DMS 273 (cell line): ENCODE measurements around the gene RNF214.
"Not testable (repeated sequence)": the region's sequence is repeated elsewhere in the genome, so short reads cannot be mapped to it uniquely, and the experiment has no call there.

ENCODE experiments used
- DNase-seq: peaks from one replicate; lab custom pipeline; 2025; ENCODE audit not compliant: unreplicated experiment; lab: John Stamatoyannopoulos, UW

Gene RNF214

DNA sequence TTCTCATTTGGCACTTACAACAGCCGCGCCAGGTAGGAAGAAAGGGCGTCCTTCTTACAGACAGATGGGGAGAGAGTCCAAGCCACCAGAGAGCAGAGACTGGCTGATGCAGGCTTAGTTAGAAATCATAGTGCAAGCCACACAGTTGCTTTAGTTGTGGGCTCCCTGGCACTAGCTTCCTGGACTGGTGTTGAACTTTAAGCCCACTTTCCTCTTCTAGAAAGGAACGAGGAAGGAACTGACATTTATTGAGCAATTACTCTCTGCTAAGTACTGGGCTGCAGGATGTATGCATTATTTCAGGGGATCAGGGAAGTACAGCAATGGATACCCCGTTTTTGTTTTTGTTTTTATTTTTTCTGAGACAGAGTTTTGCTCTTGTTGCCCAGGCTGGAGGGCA is 80.6 kb downstream of the RNF214 start:
- DNase-seq: no peak

DNA sequence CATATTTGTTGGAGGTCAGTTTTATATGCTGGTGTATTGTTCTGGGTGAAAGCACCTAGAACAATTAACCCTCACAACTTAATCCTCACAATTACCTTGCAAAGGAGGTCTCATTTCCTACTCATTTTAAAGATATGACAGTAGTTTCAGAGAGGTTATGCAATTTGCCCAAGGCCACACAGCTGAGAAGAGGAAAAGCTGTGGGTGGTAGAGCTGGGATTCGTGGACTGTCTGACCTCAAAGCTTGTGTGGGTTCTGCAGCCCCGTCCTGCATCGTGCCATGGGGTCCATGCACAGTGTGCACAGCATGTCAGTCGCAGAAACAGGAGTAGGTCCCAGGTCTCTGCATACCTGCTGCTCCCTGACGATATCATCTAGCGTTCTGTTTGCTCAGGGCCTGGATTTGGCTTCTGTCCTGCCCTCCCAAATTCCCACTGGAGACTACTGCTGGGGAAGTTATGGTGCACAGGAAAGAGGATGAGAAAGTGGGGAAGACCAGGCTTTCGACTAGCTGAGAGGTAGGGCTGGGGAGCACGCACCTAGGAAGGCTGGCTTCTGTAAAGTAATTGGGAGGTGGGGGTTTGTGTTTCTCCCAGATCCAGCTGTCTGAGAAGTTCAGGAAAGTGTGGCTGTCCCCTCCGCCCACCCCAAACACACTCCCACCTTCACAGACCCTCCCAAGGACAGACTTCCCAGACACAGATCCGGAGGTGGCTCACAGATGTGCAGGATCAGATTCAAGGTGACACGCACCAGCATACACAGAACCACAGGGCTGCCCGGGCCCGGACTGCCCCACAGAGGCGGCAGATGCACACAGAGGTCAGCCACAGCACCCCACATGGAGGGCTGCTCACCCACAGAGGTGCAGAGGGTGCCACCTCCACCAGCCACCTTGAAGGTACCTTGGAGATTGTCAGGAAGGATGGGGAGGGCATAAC is 81.6 kb downstream of the RNF214 start:
- no peak for DNase-seq

DNA sequence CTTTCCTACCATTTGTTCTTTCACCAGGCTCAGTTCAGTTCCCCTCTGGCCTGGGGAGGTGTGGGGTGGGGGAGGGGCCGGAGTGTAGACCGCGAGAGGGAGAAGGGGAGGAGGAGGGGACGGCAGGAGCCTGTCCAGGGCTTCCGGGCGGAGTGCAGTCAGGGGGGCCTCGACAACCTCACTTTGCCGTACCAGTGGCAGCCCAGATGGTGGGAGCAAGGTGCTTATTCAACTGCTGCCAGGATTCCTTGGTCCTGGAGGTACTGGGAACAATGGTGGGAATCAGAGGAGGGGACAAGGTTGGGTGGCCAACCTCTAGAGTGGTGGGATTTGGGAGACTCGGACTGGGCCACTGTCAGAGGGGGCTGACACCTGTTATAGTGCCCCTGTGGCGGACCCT is 82.4 kb downstream of the RNF214 start:
- no peak for DNase-seq

DNA sequence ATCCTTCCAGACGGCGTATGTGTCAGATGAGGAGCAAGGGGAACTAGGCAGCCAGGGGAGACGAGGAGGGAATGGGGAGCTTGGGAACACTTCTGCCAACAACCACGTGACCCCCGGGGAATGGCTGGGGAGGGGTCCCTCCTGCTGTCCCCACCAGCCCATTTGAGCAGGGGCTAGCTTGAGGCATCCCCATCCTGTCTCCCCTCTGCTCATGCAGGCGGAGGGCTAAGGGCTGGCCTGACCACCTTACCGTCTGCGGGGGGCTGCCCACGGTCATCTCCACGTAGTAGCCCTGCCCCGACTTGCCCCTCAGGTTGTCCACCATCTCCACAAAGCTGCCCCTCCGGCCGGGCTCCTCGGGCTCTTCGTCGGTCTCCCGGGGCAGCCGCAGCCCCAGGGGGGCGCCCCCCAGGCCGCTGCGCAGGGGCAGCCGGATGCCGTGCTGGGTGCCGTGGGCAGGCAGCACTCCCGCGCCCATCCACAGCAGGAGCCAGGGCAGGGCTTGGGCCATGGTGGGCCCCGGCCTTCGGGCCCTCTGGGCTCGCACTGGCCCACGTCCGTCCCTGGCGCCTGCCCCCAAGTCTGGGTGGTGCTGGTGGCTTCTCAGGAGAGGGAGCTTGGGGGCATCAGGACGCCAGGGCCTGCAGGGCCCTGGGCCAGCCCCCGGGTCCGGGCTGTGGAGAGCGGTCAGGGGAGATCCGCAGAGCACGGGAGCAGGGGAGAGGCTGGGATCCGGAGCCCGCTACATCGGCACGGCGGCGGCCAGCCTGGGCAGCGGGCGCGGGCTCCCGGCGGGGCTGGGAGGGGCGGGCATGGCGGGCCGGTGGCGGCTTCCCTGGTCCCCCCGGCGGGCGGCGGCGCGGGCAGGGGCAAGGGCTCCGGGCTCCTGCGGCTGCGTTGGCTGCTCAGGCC is 83.1 kb downstream of the RNF214 start:
- DNase-seq: peak; percentile 5

DNA sequence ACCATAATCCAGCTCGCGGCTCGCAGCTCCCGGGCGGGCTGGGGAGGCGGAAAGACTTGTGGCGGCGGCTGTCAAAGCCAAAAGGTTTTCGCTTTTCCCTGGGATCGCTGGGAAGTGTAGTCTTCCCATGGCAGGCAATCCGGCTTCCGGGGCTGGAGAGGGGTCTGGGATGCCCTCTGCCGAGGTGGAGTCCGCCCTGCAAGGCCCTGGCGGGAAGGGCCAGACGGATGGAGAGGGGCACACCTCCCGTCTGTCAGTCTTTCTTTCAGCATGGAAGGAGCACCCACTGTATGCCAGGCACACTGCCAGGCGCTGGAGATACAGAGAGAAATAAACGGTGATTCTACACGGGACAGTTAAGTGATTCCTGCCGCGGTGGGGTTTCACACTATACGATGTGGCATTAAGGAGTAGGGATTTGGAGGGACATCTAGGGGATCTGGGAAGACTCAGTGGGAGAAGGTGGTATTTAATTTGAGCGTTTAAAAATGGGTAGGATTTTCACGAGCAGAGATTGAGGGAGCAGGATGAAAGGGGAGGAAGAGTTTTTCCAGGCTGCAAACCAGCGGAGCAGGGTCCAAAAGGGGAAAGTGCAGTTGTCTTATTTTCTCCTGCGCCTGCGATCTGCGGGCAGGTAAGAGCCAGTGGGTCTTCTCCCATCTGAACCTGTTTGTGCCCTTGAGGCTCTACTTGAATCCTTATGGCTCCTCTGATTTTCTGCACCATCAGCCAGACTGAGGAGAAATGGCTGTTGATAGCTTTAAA is 83.9 kb downstream of the RNF214 start, which contains the start of gene BACE1:
Gene BACE1, minus strand, starts transcription at position 60 of the 765 bp plus-strand sequence. CDS start 461 bp downstream, outside the sequence.
- DNase-seq: peak; percentile 92

DNA sequence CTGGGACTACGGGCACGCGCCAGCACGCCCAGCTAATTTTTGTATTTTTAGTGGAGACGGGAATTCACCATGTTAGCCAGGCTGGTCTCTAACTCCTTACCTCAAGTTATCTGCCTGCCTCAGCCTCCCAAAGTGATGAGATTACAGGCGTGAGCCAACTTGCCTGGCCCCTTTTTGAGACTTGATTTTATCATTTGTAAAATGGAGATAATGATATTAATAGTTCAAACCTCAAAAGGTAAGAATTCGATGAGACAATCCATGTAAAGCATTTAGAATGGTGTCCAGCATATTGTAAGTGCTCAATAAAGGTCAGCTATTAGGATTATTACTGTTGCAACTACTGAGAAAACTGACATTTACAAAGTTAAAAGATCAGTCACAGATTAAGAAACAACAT is 86.3 kb downstream of the RNF214 start:
- DNase-seq: no peak

DNA sequence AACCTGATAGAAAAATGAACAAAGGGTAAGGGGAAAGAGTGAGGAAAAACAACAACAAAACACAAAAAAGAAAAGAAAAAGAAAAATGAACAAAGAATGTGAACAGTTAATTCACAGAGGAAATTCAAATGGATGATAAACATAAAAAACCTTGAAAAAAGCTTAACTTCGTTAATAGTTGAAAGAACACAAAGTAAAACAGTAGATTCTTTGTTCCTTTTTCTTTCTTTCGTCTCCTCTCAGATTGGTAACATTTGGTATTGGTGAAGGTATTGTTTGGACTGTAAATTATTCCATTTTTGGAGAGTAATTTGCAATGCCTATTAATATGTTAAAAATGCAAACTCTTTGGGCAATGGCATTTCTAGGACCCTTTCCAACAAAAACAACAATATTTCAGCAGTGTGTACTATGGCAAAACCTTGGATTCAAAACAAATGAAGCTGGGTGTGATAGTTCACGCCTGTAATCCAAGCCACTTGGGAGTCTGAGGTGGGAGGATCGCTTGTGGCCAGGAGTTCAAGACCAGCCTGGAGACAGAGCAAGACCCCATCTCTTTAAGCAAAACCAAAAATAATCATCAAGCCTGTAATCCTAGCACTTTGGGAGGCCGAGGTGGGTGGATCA is 86.9 kb downstream of the RNF214 start:
- no peak for DNase-seq

DNA sequence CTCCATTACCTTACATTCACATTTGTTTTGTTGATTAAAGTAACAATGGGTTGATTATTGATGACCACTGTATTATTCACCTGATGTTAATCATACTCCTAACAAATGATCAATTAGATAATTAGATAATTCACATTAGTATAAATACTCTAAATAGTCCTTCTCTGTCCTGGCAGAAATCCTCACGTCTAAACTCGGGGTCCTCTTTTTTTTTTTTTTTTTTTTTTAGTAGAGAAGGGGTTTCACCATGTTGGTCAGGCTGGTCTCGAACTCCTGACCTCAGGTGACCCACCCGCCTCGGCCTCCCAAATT is 94.7 kb downstream of the RNF214 start:
- not testable (repeated sequence) for DNase-seq

DNA sequence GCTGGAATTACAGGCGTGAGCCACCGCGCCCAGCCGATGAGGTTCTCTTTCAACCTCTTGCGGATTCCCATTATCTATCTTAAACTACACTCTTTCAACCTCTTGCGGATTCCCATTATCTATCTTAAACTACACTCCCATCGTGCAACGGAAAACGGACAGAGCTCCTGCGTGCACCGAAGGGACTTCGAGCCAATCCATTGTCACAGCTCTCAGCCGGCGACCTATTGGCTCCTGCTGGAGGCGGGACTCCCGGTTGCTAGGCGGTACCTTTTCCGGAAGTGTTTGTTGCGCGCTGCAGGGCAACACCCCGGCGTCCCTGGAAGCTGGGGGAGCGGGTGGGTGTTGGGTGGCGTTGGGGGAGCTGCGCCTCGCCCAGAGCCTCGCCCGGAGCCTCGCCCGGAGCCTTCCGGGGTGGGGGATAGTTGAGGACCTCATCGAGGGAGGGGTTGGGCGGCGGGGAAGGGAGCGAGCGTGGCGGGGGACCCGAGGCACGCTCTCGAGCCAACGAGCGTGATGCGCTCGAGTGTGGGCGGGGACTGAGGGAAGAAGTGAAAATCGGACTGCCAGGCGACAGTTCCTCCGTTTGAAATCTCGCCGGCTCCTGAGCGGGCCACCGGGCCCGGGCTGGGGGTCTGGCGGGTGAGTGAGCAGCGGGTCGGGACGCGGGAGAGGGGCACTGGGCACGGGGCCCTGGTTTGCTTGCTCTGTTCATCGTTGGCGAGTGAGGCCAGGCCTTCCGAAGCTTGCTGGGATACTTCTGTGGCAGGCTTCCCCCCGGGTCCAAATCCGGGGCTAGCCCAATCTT is 95.3 kb downstream of the RNF214 start, which contains the start of gene CEP164:
Gene CEP164, plus strand, starts transcription at position 288 of the 808 bp plus-strand sequence. CDS start 10,733 bp downstream, outside the sequence.
- DNase-seq: peak; percentile 95

DNA sequence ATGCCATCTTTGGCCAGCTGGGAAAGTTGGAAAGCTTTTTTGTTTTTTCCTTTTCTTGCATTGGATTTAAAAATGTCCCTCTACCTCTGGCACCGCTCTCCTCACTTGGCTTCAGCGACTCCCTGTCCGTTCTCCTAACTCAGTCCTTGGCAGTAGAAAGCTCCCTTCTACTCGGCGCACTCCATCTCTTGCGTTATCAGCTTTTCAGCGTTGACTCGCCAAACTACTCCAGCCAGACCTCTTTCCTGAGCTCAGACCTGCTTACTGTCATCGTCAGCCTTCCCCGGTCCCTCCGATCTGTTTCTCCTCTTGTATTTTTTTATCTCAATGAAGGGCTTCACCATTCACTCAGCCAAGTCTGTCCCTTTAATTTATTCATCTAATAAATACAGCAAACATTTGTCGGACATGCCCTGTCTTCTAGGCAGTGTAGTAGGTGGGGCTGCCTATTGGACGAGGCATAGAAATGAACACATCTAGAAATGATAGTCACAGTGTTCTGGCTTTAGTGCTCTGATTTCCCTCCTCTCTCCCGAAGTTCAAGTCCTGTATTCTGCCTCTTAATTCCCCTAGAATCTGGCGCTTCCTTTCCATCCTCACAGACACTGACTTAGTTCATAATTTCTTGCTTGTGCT is 96.0 kb downstream of the RNF214 start:
- peak; percentile 59 for DNase-seq

DNA sequence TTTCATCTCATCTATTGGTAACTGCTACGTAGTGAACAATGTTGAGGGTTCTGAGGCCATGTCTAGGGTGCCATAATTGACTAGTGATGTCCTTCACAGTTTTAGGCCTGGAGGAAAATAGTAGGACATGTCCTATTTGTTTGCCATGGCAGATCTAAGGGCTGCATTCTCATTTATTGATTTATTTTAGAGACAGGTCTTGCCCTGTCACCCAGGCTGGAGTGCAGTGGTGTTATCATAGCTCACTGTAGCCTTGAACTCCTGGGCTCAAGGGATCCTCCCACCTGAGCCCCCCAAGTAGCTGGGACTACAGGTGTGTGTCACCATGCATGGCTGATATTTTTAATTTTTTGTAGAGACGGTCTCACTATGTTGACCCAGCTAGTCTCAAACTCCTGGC is 100.4 kb downstream of the RNF214 start:
- no peak for DNase-seq

DNA sequence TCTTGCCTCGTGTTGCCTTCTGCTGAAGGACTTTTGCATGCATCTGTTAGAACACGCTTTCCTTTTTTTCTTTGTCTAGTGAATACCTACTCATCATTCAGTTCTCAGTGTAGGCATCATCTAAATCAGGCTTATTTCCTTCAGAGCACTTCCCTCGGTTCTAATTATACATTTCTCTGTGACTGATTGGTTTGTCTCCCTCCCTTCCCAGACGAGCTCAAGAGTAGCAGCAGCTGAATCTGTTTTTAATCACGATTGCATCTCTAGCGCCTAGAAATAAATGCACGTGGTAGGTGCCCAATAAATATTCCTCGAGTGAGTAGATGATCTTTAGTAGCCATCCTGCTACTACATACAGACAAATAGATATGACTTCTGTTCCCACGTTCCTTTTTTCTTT is 101.4 kb downstream of the RNF214 start:
- DNase-seq: no peak

DNA sequence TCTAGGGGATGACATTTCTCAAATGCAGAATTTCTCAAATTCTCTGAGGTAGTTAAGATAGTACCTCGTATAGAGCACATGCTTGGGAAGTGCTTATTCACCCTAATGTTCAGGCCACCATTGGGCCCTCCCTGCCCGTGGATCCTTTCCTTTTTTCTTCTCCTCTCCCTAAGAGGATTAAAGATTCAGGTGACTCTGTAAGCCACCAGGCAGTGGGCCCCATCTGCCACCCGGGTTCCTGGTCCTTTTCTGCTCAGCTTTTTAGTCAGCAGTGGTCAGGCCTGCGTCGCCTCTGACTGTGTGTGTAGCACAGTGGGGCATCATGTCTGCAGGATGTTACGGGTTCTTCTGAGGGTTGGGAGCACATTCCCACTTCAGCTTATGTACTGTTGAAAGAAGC is 102.4 kb downstream of the RNF214 start:
- no peak for DNase-seq

DNA sequence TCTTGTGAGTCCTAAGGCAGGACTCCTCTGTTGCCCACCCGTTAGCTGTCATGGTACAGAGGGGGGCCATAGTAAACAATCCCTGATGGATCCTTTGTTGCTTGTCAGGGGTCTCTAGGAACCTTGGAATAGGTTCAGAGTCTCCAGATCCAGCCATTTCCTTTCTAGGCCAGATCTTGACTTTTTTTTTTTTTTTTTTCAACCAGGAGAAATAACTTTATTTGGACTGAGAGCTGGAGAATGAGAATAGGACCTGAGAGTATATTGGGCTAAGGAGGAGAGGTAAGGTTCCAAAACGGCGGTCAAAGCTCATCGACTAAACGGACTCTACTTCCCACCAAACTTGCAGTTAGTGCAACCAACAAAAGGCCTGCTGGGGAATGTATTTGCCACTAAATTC is 102.9 kb downstream of the RNF214 start:
- DNase-seq: no peak
